Endothelial cell of umbilical vein (primary cell): ENCODE results near the gene AQP9.

Experiments used
- POLR2A ChIP-seq: IDR thresholded peaks from 2 replicates; pipeline ENCODE4 v1.6.1; 2012; ENCODE audit warnings: low read depth, mild to moderate bottlenecking, control low read depth, low read length
- TF ChIP-seq, protein P1 (sequence below), 2 donors: IDR thresholded peaks; 1 replicate in 1 of 2; 2 replicates in 1 of 2; pipeline ENCODE4 v1.5.1; 2011; ENCODE audit warnings: low read length in 2 of 2, mild to moderate bottlenecking in 2 of 2, moderate library complexity in 2 of 2, control low read depth in 1 of 2, inconsistent platforms in 1 of 2, low read depth in 1 of 2; ENCODE audit not compliant: insufficient read depth in 1 of 2; ENCODE audit errors: extremely low read depth in 1 of 2

DNA sequence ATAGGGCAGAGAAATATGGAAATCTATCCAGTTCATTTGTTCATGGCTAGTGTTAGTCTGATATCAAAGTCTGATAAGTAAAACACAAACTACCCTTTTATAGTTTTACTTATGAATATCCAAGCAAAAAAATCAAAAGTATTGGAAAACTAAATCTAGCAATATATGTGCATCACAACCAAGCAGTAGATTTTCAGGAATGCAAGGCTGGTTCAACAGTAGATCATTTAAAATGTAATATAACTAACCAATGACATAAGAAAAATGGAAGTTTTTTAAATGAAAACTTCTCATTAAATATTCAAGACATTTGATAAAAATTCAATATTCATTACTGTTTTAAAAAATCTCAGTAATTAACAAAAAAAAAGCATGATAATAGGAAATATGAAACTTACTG, 12.8 kb upstream of the AQP9 start:
- no peak for TF ChIP-seq POLR2A
- TF ChIP-seq, protein P1, sequence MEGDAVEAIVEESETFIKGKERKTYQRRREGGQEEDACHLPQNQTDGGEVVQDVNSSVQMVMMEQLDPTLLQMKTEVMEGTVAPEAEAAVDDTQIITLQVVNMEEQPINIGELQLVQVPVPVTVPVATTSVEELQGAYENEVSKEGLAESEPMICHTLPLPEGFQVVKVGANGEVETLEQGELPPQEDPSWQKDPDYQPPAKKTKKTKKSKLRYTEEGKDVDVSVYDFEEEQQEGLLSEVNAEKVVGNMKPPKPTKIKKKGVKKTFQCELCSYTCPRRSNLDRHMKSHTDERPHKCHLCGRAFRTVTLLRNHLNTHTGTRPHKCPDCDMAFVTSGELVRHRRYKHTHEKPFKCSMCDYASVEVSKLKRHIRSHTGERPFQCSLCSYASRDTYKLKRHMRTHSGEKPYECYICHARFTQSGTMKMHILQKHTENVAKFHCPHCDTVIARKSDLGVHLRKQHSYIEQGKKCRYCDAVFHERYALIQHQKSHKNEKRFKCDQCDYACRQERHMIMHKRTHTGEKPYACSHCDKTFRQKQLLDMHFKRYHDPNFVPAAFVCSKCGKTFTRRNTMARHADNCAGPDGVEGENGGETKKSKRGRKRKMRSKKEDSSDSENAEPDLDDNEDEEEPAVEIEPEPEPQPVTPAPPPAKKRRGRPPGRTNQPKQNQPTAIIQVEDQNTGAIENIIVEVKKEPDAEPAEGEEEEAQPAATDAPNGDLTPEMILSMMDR (IDR thresholded peaks at IDR 0.05; ENCODE audit: extremely low read depth in 1 of 2, insufficient read depth in 1 of 2, low read depth in 1 of 2, low read length in 2 of 2), result no peak
